OCI-LY7 (cell line): ENCODE data around the gene CNGA4.

Experiments used
- CTCF ChIP-seq: fragments of 200-600 bp; sonication (generic); conservative IDR thresholded peaks from 2 replicates; pipeline ENCODE4 v1.5.1; 2014; ENCODE audit warnings: mild to moderate bottlenecking, antibody characterized with exemption, low read length, moderate library complexity, mixed read lengths
- EZH2phosphoT487 ChIP-seq: fragments of 200-600 bp; sonication (generic); IDR thresholded peaks from 2 replicates; pipeline ENCODE4 v1.6.1; 2018; ENCODE audit warnings: low read depth, borderline replicate concordance, mild to moderate bottlenecking, mixed run types, antibody characterized with exemption, low read length, moderate library complexity, mixed read lengths

DNA sequence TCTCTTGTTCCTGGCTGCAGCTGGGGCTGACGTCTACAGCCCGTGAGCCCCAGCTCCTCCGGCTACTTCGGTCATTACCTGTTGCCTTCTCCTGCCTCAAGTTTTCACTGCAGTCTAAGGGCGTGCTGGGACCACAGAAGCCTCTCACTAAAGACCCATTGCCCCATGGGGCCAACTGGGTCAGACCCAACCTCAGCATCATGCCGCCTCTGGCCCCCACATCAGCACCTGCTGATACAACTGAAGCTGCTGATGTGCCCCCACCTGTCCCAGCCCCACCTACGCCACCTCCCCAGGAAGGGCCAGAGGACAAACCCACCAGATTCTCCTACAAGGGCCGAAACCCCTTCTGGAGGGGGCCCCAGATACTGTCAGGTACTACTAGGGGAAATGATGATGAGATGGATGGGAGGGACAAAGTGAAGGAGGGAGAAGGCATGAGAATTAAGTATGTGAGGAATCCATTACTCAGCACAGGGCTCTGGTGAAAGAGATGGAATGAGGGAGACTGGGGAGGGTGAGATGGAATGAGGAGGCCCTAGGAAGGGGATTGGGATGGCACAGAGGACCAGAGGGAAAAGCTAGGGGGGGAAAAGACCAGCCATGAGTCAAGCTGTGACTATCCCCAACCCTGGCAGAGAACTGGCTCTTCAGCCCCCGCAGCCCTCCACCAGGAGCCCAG lies 28.5 kb upstream of the CNGA4 start:
- TF ChIP-seq CTCF: no peak
- no peak for TF ChIP-seq EZH2phosphoT487
